ENCODE measurements around the gene RRP12.

DNA sequence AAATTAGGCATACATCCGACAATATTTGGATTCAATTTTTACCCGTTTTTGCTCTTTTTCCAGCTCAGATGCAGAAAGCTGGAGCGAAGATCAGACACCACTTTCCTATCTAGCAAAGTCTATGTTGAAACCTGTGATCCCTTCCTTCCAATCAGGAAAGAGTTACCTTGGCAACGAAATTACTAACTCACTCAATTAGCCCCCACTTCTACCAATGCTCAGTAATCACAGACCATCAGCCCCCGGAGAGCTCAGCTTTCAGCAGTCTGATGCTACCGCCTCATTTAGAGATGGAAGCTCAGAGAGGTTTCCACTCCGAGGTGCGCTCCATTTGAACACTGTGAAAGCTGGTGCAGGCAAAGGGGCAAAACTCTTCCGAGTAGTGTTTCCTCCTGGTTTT, 75.4 kb downstream of the RRP12 start:
- TF ChIP-seq POLR2A (IDR thresholded peaks at IDR 0.05): no peak
- TF ChIP-seq, protein P1, sequence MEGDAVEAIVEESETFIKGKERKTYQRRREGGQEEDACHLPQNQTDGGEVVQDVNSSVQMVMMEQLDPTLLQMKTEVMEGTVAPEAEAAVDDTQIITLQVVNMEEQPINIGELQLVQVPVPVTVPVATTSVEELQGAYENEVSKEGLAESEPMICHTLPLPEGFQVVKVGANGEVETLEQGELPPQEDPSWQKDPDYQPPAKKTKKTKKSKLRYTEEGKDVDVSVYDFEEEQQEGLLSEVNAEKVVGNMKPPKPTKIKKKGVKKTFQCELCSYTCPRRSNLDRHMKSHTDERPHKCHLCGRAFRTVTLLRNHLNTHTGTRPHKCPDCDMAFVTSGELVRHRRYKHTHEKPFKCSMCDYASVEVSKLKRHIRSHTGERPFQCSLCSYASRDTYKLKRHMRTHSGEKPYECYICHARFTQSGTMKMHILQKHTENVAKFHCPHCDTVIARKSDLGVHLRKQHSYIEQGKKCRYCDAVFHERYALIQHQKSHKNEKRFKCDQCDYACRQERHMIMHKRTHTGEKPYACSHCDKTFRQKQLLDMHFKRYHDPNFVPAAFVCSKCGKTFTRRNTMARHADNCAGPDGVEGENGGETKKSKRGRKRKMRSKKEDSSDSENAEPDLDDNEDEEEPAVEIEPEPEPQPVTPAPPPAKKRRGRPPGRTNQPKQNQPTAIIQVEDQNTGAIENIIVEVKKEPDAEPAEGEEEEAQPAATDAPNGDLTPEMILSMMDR (IDR thresholded peaks at IDR 0.05): no peak
